DOHH2 (cell line): Measurements from ENCODE around the gene KCP.

Experiments used
- EZH2phosphoT487 ChIP-seq: fragments of 200-600 bp; sonication (generic); IDR thresholded peaks from 2 replicates; pipeline ENCODE4 v1.6.1; 2017; ENCODE audit warnings: borderline replicate concordance, mild to moderate bottlenecking, antibody characterized with exemption, low read length, moderate library complexity, mixed read lengths
- TF ChIP-seq, protein P1 (sequence below): fragments of 200-600 bp; sonication (generic); IDR thresholded peaks from one replicate; pipeline ENCODE4 v1.5.1; 2014; ENCODE audit warnings: antibody characterized with exemption, mild to moderate bottlenecking, low read depth, low read length; ENCODE audit not compliant: poor library complexity, severe bottlenecking

DNA sequence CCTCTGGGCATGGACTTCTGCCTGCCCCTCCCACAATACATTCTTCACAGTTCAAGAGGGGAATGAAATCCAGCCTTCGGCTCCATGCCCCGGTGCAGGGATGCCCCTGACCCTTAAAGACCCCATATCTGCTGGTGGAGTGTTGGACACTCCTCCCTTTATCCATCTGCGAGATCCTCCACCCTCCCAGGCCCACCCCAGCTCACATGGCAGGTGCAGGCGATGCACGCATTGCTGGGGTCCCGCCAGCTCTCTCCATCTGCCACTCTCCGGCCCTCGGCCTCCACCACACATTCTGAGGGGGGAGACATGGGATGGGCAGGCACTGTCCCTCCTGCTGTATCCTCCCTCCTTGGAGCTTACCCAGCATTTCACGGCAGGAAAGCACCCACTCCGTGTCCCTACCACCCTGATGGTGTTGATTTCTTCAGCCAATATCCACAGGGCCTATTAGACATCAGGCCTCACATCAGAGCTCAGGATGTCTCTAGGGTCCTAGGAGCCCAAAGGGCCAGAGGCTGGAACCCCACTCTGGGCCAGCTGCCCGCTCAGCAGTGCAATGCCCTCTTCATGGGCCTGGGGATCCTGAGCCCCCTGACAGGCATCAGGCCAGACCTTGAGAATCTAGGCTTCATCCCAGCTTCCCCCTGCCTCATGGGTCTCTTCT lies 29.6 kb downstream of the KCP start:
- TF ChIP-seq, protein P1, sequence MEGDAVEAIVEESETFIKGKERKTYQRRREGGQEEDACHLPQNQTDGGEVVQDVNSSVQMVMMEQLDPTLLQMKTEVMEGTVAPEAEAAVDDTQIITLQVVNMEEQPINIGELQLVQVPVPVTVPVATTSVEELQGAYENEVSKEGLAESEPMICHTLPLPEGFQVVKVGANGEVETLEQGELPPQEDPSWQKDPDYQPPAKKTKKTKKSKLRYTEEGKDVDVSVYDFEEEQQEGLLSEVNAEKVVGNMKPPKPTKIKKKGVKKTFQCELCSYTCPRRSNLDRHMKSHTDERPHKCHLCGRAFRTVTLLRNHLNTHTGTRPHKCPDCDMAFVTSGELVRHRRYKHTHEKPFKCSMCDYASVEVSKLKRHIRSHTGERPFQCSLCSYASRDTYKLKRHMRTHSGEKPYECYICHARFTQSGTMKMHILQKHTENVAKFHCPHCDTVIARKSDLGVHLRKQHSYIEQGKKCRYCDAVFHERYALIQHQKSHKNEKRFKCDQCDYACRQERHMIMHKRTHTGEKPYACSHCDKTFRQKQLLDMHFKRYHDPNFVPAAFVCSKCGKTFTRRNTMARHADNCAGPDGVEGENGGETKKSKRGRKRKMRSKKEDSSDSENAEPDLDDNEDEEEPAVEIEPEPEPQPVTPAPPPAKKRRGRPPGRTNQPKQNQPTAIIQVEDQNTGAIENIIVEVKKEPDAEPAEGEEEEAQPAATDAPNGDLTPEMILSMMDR: no peak
- TF ChIP-seq EZH2phosphoT487: no peak
